ENCODE results near the gene NOX4.
"Not testable (repeated sequence)": the region's sequence is repeated elsewhere in the genome, so short reads cannot be mapped to it uniquely, and the experiment has no call there.

NOX4 gene

DNA sequence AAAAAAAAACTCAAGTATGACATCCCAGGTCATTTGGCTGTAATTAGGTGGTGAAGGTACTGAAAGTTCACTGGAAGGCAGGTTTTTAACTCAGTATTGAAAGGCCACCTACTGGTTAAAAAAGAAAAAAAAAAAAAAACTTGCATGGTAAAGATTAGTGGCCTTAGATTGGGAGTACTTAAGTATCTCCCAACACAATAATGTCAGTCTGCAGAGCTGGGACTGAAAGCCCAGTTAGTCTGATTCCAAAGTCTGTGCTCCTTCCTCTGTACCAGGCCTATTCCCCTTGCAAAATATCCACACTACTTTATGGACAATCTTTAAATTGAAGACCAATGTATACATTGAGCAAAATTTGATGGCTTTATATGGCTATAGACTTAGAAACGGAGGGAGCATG is 85.5 kb downstream of the NOX4 start:
- TF ChIP-seq, protein P1, sequence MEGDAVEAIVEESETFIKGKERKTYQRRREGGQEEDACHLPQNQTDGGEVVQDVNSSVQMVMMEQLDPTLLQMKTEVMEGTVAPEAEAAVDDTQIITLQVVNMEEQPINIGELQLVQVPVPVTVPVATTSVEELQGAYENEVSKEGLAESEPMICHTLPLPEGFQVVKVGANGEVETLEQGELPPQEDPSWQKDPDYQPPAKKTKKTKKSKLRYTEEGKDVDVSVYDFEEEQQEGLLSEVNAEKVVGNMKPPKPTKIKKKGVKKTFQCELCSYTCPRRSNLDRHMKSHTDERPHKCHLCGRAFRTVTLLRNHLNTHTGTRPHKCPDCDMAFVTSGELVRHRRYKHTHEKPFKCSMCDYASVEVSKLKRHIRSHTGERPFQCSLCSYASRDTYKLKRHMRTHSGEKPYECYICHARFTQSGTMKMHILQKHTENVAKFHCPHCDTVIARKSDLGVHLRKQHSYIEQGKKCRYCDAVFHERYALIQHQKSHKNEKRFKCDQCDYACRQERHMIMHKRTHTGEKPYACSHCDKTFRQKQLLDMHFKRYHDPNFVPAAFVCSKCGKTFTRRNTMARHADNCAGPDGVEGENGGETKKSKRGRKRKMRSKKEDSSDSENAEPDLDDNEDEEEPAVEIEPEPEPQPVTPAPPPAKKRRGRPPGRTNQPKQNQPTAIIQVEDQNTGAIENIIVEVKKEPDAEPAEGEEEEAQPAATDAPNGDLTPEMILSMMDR (conservative IDR thresholded peaks at IDR 0.05; ENCODE audit: low read depth, low read length) = no peak
- Histone ChIP-seq H4K20me1 (ENCODE audit: insufficient read depth) (no peaks in the 10 kb centered on the region), H3K27me3 (ENCODE audit: insufficient read depth, low read depth) (no peaks in the 10 kb centered on the region), H3K79me2 (ENCODE audit: insufficient read depth, low read depth) (no peaks in the 10 kb centered on the region), H3K9ac (no peak overlapping the region), H3K4me3 (IDR thresholded peaks at IDR 0.05; ENCODE audit: insufficient read depth, low read depth, low read length) (no peak overlapping the region), H3K36me3 (ENCODE audit: insufficient read depth) (no peaks in the 10 kb centered on the region), H3K27ac (no peak overlapping the region), H3K4me2 (no peak overlapping the region), H2AFZ (ENCODE audit: low read depth) (no peak overlapping the region), H3K4me1 (ENCODE audit: low read depth, poor library complexity, severe bottlenecking) (no peaks in the 10 kb centered on the region)

DNA sequence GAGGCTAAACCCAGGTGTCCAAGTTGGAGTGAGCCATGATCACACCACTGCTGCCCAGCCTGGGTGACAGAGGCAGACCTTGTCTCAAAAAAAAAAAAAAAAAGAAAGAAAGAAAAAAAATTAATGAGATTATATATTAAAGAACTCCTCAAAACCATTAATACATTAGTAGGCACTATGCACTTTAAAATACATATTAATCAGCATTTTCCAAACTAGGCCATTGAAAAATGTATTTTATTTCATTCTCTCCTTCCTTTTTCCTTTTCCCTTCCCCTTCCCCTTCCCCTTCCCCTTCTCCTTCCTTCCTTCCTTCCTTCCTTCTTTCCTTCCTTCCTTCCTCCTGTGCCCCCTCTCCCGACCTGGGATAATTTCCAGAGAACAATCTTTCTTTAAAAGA is 99.5 kb downstream of the NOX4 start:
- H3K27me3 ChIP-seq (ENCODE audit: insufficient read depth, low read depth); H3K9ac ChIP-seq; H3K4me2 ChIP-seq; H2AFZ ChIP-seq (ENCODE audit: low read depth); H3K4me1 ChIP-seq (ENCODE audit: low read depth, poor library complexity, severe bottlenecking); H3K27ac ChIP-seq; H3K4me3 ChIP-seq (IDR thresholded peaks at IDR 0.05; ENCODE audit: insufficient read depth, low read depth, low read length); H3K79me2 ChIP-seq (ENCODE audit: insufficient read depth, low read depth); H3K36me3 ChIP-seq (ENCODE audit: insufficient read depth); H4K20me1 ChIP-seq (ENCODE audit: insufficient read depth): not testable (repeated sequence)

GRCh38 chr11:89387501-89387900 is 103.7 kb downstream of the NOX4 start:
- H3K4me2 ChIP-seq; H3K9ac ChIP-seq; H3K4me3 ChIP-seq (IDR thresholded peaks at IDR 0.05; ENCODE audit: insufficient read depth, low read depth, low read length); H4K20me1 ChIP-seq (ENCODE audit: insufficient read depth); H2AFZ ChIP-seq (ENCODE audit: low read depth); H3K79me2 ChIP-seq (ENCODE audit: insufficient read depth, low read depth); H3K27me3 ChIP-seq (ENCODE audit: insufficient read depth, low read depth); H3K36me3 ChIP-seq (ENCODE audit: insufficient read depth); H3K27ac ChIP-seq; H3K4me1 ChIP-seq (ENCODE audit: low read depth, poor library complexity, severe bottlenecking): not testable (repeated sequence)

DNA sequence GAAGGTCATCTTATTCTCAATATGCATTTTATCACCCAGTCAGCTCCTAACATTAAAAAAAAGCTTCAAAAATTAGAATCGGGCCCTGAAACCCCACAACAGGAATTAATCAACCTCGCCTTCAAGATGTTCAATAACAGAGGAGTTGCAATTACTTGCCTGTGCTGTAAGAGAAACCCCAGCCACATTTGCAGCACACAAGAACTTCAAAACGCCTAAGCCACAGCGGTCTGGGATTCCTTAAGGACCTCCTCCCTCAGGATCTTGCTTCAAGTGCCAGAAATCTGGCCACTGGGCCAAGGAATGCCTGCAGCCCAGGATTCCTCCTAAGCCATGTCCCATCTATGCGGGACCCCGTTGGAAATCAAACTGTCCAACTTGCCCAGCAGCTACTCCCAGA is 108.2 kb downstream of the NOX4 start:
- not testable (repeated sequence) for H4K20me1 ChIP-seq (ENCODE audit: insufficient read depth); H3K27me3 ChIP-seq (ENCODE audit: insufficient read depth, low read depth); H3K9ac ChIP-seq; H3K4me3 ChIP-seq (IDR thresholded peaks at IDR 0.05; ENCODE audit: insufficient read depth, low read depth, low read length); H3K4me1 ChIP-seq (ENCODE audit: low read depth, poor library complexity, severe bottlenecking); H3K27ac ChIP-seq; H3K4me2 ChIP-seq; H3K36me3 ChIP-seq (ENCODE audit: insufficient read depth); H2AFZ ChIP-seq (ENCODE audit: low read depth); H3K79me2 ChIP-seq (ENCODE audit: insufficient read depth, low read depth)

DNA sequence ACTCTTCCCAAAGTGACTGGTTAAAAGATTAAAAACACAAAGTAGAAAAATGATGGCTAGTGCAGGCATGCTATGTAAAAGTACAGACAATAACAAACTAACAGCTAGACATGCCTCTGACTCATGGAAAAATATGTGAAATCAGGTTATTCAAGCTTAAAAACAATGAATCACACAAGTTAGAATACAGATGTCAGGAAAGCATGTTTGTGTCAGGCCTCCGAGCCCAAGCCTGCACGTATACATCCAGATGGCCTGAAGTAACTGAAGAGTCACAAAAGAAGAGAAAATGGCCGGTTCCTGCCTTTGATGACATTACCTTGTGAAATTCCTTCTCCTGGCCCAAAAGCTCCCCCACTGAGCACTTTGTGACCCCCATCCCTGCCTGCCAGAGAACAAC is 110.1 kb downstream of the NOX4 start:
- Histone ChIP-seq H3K79me2 (ENCODE audit: insufficient read depth, low read depth) (no peaks in the 10 kb centered on the region), H3K36me3 (ENCODE audit: insufficient read depth) (no peaks in the 10 kb centered on the region), H4K20me1 (ENCODE audit: insufficient read depth) (no peaks in the 10 kb centered on the region), H3K27ac (no peak overlapping the region), H3K4me1 (ENCODE audit: low read depth, poor library complexity, severe bottlenecking) (no peaks in the 10 kb centered on the region), H3K4me2 (no peak overlapping the region), H2AFZ (ENCODE audit: low read depth) (no peak overlapping the region), H3K9ac (no peak overlapping the region), H3K4me3 (IDR thresholded peaks at IDR 0.05; ENCODE audit: insufficient read depth, low read depth, low read length) (no peak overlapping the region), H3K27me3 (ENCODE audit: insufficient read depth, low read depth) (no peaks in the 10 kb centered on the region)
- TF ChIP-seq, protein P1 (conservative IDR thresholded peaks at IDR 0.05; ENCODE audit: low read depth, low read length) = no peak

DNA sequence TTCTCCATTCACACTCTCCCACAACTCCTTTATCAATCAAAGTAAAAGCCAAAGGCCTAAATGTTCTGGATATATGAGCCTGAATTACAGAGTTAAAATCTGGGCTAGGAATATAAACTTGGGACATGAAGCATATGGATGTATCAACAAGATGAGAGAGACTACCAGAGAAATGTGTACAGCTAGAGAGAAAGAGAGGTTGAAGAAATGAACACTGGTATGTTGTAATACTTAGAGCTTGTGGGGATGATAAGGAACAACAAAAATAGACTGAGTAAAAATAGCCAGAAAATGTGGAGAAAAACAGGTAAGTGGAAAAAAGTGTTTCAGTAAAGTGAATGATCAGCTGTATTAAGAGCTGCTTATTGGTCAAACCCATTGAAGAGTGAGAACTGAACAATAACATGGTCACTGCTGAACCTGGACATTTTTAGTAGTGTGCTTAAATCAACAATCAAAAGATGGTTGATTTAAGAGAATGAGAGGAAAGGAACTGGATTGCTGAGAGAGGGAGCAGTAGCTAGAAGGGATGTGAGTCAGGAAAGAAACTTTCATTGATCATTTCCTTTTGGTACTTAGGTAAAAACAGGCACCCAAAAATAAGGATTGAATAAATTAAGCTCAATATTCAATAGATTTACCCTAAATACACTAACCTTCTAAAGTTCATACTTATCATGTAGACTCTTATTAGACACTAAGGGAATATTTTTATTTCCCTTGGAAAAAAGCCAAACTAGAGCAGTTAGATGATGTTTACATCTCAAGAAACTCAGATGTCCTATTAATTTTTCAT is 111.0 kb downstream of the NOX4 start:
- not testable (repeated sequence) for H3K4me1 ChIP-seq (ENCODE audit: low read depth, poor library complexity, severe bottlenecking); H3K27me3 ChIP-seq (ENCODE audit: insufficient read depth, low read depth); H3K4me2 ChIP-seq; H4K20me1 ChIP-seq (ENCODE audit: insufficient read depth); H3K79me2 ChIP-seq (ENCODE audit: insufficient read depth, low read depth); H2AFZ ChIP-seq (ENCODE audit: low read depth); H3K36me3 ChIP-seq (ENCODE audit: insufficient read depth); H3K27ac ChIP-seq; H3K4me3 ChIP-seq (IDR thresholded peaks at IDR 0.05; ENCODE audit: insufficient read depth, low read depth, low read length); H3K9ac ChIP-seq

DNA sequence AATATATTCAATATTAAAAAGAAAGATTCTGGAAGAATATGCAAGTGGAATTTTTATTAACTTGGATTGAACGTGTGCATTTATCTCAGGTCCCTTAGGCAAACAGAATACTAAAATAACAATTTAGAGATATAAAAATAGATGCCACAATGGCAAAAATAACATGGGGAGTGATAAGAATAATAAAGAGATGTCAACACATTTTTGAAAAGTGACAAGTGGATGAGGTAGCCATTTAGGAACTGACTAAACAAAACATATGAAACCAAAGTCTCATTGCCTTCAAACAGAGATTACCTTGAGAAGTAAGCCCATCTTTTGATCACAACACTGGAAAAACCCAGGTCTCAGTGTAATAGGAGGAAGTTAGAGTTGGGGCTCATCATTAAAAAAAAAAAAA is 112.2 kb downstream of the NOX4 start:
- H3K4me3 ChIP-seq (IDR thresholded peaks at IDR 0.05; ENCODE audit: insufficient read depth, low read depth, low read length); H2AFZ ChIP-seq (ENCODE audit: low read depth); H4K20me1 ChIP-seq (ENCODE audit: insufficient read depth); H3K36me3 ChIP-seq (ENCODE audit: insufficient read depth); H3K4me2 ChIP-seq; H3K27me3 ChIP-seq (ENCODE audit: insufficient read depth, low read depth); H3K79me2 ChIP-seq (ENCODE audit: insufficient read depth, low read depth); H3K27ac ChIP-seq; H3K9ac ChIP-seq; H3K4me1 ChIP-seq (ENCODE audit: low read depth, poor library complexity, severe bottlenecking): not testable (repeated sequence)

DNA sequence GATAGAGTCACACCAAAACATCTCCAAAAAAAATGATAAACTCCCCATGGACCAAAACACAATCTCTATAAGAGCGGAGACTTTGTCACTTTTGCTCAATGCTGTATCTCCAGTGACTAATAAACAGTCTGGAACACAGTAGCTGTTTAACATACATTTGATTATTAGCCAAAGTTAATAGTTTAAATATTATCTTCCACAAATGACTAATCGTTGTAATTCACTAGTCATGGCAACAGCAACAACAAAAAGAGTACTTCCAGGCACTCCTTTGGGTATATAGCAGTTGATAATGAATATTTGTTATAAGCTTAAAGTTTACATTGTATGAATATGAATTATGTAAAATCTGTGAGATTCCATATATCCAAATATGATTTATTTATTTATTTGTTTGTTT is 121.8 kb downstream of the NOX4 start:
- not testable (repeated sequence) for H3K27me3 ChIP-seq (ENCODE audit: insufficient read depth, low read depth); H3K27ac ChIP-seq; H4K20me1 ChIP-seq (ENCODE audit: insufficient read depth); H3K79me2 ChIP-seq (ENCODE audit: insufficient read depth, low read depth); H3K4me3 ChIP-seq (IDR thresholded peaks at IDR 0.05; ENCODE audit: insufficient read depth, low read depth, low read length); H3K36me3 ChIP-seq (ENCODE audit: insufficient read depth); H2AFZ ChIP-seq (ENCODE audit: low read depth); H3K9ac ChIP-seq; H3K4me1 ChIP-seq (ENCODE audit: low read depth, poor library complexity, severe bottlenecking); H3K4me2 ChIP-seq

DNA sequence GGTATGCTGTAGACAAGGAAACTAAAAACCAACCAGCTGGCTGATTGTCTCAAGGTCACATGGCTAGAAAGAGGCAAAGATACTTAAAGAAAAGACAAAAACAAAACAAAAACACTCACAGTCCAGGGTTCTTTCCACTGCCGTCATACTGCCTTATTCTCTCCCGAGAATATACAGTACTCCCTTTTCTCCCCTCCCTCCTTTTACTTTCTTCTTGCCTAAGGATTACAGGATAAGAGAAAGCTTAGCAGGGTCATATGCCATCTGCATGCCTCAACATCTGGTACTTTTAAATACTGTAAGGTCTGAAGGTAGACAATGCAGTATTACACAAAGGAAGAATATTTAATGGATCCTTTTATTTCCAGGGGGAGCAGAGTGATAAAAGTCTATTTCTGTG is 126.3 kb downstream of the NOX4 start:
- H3K27ac ChIP-seq; H3K27me3 ChIP-seq (ENCODE audit: insufficient read depth, low read depth); H4K20me1 ChIP-seq (ENCODE audit: insufficient read depth); H3K79me2 ChIP-seq (ENCODE audit: insufficient read depth, low read depth); H3K4me2 ChIP-seq; H2AFZ ChIP-seq (ENCODE audit: low read depth); H3K36me3 ChIP-seq (ENCODE audit: insufficient read depth); H3K4me1 ChIP-seq (ENCODE audit: low read depth, poor library complexity, severe bottlenecking); H3K9ac ChIP-seq; H3K4me3 ChIP-seq (IDR thresholded peaks at IDR 0.05; ENCODE audit: insufficient read depth, low read depth, low read length): not testable (repeated sequence)

All from KMS-11 (cell line).